GM19239 (cell line): ENCODE data around the gene UFSP1.

Experiments
- DNase-seq: peaks from one replicate; pipeline ENCODE4 v3.0.0; 2011; ENCODE audit warnings: low spot score; ENCODE audit not compliant: insufficient read length
- FAIRE-seq: peaks from 2 replicates; lab custom pipeline; 2011; peaks lifted over from hg19 to GRCh38; lab: Jason Lieb, UNC

Gene UFSP1

DNA sequence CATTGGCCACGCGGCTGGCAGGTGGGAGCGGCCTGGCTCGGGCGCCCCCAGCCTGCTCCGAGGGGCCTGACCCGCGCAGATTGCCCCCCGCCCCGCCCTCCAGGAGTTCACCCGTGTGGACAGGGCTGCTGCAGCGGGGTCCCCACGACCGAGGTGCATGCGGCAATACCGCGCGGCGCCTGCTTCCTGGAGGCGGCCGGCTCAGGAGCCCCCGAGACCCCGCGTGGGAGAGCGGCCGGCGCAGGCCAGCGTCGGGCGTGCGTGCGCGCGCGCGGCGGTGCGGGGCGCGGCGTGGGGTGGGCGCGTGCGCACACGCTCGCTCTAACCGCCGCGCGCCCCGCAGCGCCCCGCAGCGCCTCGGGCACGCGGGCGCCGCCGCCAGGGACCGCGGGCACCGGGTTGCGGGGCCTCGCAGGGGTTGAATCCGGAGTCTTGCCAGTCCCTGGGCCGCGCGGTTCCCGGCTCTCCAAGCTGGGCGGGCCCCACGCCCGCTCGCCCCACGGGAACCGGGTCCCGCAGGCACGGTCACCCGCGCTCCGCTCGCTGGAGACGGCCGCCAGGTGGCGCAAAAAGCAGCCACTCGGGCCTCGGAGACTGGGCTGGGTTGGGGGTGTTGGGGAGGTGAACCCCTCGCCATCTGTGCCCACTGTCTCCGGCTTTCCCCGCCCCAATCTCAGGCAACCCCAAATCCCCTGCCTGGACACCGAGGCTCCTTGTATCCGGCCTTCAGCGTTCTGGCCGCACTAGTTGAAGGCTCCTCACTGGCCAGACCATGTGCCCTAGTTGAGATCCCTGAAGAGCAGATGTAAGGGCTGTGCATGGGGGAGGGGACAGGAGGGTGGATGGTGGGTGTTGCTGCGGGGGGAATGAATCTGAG, 7.5 kb upstream of the UFSP1 start:
- DNase-seq (peak; percentile 66), FAIRE-seq (no peak)

DNA sequence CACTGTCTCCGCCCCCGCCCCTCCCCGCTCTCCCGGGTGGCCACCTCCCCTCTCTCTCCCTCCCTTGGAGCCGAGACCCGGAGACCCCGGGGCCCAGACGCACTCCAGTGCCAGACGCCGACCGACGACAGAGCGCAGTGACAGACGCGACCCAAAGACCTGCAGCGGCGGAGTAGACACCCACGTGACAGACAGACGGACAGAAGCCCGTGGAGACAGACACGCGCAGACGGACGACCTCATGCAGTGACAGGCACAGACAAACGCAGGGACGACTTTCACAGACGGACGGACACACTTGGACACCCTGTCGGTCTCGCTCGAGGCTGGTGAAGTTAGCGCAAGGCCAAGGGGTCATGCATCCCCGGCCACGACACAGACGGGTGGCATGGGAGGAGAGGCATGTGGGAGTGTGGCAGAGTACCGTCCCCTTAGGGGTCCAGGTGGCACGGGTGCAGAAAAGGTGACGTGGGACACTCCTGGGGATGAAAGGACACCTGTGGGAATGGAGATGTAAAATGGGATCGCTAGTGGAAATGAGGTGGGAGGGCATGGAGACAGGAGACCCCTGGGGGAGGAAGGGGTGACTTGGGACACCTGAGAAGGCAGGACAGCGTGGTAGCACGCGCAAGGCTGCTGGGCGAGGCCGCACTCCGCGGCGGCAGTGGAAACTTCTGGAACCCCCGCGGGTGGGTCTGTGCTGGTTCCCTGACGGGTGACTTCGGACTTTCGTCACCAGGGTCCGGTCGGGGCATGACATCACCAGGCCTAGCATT, 6.6 kb upstream of the UFSP1 start:
- FAIRE-seq (no peak), DNase-seq (no peak)

DNA sequence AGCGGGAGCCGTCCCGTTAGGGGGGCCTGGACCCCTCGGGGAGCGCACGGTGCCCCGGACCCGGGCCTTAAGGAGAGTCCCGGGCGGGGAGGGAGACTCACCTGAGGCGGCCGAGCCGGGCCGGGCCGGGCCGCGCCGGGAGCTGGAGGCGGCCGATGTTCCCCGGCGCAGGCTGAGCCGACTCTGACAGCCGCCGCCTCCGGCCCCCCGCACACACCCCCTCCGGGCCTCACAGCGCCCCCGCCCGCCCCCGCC, 6.1 kb upstream of the UFSP1 start, which contains the start of gene ACHE:
ACHE (minus strand) TSS at position 188 of the 255 bp plus-strand sequence. CDS start 1,656 bp downstream, outside the sequence.
- no peak for FAIRE-seq
- no peak for DNase-seq

DNA sequence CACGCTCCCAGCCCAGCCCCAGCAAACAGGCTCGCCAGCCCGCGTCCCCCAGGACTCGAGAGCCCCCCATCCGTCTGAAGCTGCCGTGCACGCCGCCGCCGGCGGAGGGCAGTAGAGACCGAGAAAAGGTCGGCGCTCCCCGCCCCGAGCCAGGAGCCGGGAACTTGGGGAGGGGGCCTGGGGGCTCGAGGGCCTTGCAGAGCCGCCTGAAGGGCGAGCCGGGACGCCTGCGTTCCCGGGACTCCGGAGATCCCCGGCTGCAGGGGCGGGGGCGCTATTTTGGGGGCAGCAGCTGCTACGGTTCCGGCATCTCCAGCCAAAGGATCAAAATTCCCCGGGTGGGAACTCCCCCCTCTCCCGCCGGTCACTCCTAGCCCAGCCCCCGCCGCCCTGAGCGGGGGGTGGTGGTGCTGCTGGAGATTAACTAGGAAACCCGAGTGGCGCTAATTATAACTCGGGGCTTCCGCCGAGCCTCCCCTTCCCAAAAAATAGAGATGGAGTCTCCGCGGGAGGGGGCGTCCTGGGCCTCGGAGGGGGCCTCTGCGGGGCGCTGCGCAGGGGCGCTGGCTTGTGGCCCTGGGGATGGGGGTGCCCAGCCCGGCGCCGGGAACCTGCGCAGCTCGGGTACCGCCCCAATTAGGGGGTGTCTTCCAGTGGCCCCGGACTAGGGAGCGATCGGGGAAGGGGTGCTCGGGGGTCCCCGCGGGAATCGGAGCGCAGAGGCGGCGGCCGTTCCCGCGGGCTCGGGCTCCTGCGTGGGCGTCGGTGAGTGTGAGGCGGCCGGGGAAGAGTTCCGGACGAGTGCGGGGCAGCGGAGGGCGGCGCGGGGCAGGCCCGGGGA, 5.6 kb upstream of the UFSP1 start:
- DNase-seq: no peak

DNA sequence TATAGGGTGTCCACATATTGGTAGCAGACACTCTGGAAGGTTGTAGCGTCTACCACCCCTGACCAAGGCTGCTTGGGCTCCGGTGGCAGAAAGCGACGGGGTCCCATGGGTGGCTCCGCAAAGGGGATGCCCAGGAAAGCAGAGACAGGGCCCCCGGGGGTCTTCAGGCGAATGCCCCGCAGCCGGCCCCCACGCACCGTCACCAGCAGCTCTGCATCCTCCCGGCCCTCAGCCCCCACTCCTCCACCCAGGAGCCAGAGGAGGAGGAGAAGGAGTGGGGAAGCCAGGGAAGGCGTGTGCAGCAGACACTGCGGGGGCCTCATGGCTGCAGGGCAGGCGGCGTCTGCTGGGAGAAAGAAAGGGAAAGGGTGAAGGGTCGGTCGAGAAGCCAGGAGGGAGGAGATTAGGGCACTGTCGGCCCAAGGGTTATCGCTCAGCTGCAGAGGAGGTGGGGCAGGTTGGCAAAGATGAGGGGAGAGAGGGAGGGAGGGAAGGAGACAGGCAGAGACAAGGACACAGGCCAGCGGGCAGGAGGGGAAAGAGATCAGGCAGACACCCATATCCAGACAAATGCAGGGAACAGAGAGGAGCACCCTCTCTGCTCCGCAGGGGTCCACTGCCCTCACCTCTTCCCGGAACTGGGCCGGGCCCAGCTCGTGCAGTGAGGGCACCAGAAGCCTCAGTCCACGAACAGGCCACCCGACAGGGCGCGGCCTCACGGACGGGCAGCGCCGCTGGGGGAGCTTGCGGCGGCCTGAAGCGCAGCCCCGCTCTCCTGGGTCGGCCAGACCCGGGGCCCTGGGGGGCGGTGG, 4.6 kb upstream of the UFSP1 start:
- FAIRE-seq: no peak
- DNase-seq: no peak

More for the DNA sequence above, 5.6 kb upstream of the UFSP1 start:
- FAIRE-seq: peak; percentile 66

DNA sequence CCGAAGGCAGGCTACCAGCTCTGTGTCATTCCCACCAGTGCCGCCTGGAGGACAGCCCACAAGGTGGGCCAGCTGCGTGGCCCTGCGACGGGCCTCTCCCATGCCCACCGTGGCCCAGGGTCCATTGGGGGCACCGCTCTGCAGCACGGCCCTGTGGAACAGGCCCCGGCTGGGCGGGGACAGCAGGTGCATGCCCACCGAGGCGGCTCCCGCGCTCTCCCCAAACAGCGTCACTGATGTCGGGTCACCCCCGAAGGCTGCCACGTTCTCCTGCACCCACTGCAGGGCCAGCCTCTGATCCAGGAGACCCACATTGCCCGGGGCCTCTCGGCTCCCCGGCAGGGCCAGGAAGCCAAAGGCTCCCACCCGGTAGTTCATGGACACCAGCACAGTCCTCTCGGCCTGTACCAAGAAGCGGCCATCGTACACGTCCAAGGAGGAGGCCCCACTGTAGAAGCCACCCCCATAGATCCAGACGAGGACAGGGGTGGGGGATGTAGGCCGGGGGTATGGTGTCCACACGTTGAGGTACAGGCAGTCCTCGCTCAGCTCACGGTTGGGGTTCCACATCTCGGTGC, 3.9 kb upstream of the UFSP1 start:
- DNase-seq (no peak), FAIRE-seq (no peak)

DNA sequence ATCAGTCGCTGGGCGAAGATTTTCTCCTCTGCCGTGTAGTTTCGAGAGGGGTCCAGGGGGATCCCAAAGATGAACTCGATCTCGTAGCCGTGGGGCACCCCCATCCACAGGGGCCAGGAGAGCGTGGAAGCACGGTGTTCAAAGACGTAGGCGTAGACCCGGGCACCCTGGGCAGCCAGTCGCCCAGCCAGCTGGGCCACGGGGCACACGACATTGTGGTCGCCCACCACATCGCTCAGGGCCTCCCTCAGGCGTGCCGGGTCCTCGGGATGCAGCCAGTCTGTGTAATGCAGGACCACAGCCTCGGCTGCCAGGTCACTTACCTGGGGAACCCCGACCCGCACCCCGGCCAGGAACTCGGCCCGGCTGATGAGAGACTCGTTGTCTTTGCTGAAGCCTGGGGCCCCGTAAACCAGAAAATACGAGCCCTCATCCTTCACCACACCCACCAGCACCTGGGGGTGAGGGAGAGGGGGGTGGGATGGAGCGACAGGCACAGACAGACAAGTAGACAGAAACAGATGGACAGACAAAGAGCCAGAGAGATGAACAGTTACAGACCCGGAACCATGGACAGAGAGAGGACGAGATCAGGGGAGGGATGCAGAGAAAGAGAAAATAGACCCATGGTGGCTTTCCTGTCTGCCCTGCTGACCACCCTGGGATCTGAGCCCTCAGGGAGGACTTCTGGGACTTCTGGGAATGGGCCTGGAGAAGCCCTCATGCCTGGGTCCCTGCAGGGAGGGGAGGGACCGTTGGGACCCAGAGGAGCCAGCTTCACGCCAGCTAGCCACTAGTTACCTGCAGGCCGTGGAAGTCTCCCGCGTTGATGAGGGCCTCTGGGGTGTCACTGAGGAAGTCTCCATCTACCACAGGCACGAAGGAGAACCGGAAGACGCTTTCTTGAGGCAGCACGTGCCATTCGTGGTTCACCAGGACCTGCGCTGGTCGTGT, 3.1 kb upstream of the UFSP1 start:
- DNase-seq (no peak), FAIRE-seq (no peak)

DNA sequence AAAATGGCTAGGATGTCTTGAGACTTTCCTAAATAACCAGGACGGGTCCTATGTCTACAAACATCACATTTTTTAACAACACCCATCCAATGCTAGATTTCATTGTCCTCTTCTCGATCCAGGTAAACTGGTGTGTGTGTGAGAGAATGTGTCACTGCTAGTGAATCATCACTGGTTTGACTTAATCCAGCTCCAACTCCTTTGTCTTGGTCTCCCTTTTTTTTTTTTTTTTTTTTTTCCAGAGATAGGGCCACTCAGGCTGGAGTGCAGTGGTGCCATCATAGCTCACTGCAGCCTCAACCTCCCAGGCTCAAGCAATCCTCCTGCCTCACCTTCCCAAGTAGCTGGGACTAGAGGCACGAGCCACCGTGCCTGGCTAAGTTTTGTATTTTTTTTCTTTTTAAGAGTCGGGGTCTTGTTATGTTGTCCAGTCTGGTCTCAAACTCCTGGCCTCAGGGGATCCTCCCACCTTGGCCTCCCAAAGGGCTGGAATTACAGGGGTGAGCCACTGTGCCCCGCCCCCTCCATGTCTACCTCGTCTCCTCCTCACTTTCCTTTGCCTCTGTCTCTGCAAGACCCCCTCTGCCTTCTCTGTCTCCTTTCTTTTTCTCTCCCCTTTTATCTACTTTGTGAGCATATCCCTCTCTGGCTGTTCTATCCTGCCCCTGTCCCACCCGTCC, 2.2 kb upstream of the UFSP1 start:
- no peak for FAIRE-seq
- DNase-seq: no peak

DNA sequence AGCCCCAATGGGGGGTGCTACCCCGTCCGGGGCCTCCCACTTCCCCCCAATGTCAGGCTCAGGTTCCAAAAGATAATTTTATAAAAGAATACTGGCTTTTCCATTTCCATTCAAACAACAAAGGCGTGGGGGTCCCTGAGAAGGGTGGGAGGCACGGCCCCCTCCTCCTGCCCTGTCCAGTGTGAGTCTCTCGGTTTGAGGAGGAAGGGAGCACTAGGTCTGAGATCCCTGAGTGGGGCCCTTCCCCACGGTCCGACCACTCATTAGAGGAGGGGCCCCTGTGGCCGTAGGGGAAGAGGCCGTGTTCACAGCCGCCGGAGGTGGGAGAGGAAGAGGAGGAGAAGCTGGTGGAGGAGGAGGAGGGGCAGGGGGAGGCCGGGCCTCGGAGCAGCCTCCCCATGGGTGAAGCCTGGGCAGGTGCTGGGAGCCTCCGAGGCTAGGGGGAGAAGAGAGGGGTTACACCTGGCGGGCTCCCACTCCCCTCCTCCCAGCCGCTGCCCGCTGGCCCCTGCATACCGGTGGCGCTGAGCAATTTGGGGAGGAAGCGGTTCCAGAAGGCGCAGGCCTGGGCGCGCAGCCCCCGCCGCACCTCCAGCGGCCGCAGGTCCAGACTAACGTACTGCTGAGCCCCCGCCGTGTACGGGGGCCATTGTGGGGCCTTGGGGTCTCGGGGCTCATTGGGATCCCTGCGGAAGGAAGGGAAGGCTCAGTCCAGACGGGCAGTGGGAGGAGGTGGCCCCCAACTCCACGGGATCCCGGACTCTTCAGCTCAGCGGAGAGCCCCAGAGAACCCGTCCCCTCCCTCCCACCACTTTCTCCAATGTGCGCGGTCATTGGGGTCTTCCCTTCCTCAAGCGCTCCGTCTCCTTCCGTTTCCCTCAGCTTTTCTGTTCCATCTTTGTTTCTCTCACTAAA, 1.4 kb upstream of the UFSP1 start:
- DNase-seq (no peak), FAIRE-seq (peak; percentile 21)

DNA sequence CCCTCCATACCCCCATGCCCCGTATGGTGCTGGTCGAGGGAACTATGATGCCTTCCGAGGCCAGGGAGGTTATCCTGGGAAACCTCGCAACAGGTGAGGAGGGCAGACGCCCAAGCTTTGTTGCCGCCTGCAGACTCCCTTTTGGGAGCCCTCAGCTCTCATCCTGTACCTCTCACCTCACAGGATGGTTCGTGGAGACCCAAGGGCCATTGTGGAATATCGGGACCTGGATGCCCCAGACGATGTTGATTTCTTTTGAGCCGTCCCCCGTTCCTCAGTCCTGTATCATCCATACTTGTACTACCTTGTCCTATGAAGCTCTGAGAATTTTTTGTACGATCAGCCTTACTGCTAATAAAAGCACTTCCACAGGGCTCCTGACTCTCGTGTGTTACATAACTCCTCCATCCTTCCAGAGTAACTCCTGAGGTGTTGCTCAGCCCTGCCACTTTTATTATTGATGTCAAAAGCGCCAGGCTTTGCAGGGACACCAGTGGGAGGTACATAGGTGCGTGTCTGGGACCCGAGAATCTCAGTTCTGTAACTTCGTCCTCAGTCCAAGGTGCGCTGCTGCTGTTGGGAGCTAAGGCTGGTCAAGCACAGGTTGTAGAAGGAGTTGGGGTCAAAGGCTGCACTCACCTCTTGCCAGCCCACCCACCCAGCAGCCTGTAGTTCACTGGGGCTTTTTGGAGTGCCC, 1.1 kb downstream of the UFSP1 start:
- DNase-seq (no peak), FAIRE-seq (peak; percentile 62)

DNA sequence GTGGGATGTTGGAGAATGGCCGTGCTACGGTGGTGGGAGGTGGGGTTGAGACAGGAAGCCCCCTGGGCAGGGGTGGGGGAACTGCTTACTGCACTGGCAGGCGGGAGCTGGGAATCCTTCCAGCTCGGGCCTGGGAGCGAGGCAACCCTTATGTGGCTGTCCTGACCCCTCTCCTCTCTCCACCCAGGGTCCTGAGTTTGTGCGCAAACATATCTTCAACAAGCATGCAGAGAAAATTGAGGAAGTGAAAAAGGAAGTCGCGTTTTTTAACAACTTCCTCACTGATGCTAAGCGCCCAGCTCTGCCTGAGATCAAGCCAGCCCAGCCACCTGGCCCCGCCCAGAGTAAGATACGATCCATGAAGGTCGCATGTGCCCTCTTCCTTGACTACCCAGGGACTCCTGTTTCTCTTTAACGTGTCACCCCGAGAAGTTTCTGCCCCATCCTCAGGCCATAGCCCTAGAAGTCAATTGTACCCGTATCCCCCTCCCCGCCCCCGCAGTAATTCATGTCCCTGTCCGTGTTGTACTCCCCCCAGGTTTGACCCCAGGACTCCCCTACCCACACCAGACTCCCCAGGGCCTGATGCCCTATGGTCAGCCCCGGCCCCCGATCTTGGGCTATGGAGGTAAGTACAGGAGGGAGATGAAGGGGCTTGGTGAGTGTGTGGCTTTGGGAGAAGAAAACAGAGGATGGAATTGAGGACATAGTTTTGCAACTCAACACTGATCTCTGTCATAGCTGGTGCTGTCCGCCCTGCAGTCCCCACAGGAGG, 1.8 kb downstream of the UFSP1 start:
- peak; percentile 98 for FAIRE-seq
- DNase-seq: peak; percentile 93

DNA sequence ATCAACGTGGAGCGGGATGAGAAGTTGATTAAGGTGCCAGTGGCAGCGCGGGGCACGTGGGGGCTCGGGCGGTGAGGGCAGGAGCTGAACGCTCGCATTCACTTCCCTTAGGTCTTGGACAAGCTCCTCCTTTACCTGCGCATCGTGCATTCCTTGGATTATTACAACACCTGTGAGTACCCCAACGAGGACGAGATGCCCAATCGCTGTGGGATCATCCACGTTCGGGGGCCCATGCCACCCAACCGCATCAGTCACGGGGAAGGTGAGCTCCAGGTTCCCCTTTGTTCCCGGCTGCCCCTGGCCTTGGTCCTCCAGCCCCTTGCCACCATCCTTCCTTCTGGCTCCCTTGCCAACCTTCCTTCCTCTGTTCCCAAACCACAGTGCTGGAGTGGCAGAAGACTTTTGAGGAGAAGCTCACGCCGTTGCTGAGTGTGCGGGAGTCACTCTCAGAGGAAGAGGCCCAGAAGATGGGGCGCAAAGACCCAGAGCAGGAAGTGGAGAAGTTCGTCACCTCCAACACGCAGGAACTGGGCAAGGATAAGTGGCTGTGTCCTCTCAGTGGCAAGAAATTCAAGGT, 2.5 kb downstream of the UFSP1 start:
- FAIRE-seq: no peak
- DNase-seq: no peak

DNA sequence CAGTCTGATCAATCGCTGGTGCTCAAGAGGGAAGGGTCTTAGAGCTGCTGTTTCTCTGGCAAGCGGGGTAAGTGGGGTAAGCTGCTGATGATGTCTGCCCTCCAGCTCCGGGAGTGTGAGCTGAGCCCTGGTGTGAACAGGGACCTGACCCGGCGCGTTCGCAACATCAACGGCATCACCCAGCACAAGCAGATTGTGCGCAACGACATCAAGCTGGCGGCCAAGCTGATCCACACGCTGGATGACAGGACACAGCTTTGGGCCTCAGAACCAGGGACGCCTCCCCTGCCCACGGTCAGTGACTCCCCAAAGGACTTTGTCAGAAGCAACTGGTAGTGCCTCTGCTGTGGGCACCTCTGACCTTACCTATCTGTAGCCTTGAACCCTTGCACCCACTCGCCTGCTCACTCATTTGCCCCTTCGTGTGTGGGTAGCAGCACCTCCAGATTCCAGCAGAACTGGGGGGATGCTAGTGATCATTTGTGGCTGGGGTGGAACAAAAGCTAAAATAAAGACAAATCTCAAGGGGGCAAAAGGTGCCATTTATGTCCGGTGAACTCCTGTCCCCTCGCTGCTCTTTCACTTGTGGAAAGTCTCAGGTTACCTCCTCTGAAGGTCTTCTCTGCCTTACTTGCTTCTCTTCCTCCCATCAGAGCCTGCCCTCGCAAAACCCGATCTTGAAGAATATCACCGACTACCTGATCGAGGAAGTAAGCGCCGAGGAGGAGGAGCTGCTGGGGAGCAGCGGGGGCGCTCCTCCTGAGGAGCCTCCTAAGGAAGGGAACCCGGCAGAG, 3.2 kb downstream of the UFSP1 start:
- DNase-seq (no peak), FAIRE-seq (no peak)

DNA sequence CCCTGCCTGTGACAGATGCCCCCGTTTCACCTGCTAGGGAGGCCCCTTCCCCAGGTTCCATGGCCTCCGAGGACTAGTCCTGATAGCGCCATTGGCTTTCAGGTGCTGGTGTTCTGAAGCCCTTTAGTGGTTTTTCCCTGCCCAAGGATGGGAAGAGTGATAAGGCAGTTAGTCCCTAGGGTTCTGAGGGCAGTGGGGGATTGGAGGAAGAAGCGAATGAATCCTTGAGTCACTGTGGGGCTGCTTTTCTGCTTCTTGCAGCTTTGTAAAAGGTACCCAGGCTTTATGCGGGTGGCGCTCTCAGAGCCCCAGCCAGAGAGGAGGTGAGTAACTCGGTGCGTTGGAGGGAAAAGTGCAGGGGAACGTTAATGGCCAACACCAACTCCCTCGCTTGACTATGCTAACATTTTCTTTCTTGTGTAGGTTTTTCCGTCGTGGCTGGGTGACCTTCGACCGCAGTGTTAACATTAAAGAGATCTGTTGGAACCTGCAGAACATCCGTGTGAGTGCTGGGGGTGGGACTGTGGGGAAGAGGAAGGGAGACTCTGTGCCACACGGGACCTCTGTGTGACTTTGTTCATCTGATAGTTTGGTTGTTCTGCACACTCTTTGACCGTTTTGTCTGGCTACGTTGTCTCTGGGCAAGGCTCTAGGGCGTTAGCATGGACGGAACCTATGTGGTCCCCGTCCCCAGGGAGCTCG, 3.9 kb downstream of the UFSP1 start:
- DNase-seq: no peak
- FAIRE-seq: no peak
